ENCODE measurements around the gene WDR20. TPM values are rescaled to one million over a fixed set of nuclear protein-coding genes. Genes with fewer than 3 reads are reported as not detected.

Gene WDR20
- total and polyA plus RNA-seq, 2 of the 4 experiments (the other 2 are of a cell fraction), result 20.3 to 27.4 TPM

DNA sequence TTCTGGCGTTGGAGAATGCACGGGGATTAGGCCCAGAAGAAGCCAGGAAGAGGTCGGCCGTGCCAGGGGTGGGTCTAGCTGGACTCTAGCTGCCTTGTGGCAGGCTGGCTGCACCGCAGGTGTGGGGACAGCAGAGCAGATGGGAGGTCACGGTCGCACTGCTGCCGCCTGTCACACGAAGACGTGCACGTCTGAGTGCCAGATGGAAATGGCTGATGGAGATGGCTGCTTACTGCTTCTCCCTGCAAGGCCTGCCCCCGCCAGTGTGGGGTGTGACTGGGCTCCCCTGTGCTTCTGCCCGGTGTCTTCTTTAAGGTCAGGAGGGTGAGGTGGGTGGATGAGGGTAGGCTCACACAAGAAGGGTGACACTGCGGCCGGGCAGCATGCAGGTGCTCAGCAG lies 86.2 kb downstream of the WDR20 start:
- peaks cover 3% of the 10 kb centered on the region; the same call in 1 of the 2 replicates for H3K4me1 ChIP-seq (ENCODE audit: control insufficient read depth, insufficient read depth, low read length)
- H3K27ac ChIP-seq (ENCODE audit: insufficient read depth, low read length), result no peak overlapping the region
- no peak overlapping the region for H3K9ac ChIP-seq (ENCODE audit: low read depth, low read length)
- intact Hi-C loops (cut with micrococcal nuclease), result no loop called here
- POLR2A ChIA-PET (ENCODE audit: unreplicated experiment), result no interaction called here
- peak overlapping the region; percentile 79 for H2AK9ac ChIP-seq (replicated peaks; ENCODE audit: low read depth, low read length, poor library complexity)
- no peak overlapping the region; the same call in 1 of the 2 replicates for H2BK120ac ChIP-seq (ENCODE audit: low read depth, low read length)
- CTCF ChIA-PET, result no interaction called here
- no peak overlapping the region for H3K23ac ChIP-seq (ENCODE audit: low read depth, low read length)
- dilution Hi-C loops (cut with HindIII; ENCODE audit: low sequenced_read_pairs, unreplicated experiment), result no loop called here
- H3K27me3 ChIP-seq (ENCODE audit: control insufficient read depth, insufficient read depth, low read length), result no peaks in the 10 kb centered on the region
- H4K8ac ChIP-seq (ENCODE audit: low read depth in 2 of 2, low read length in 2 of 2), result no peak overlapping the region
- no peak overlapping the region for H4K5ac ChIP-seq (ENCODE audit: low read depth, low read length)
- H2BK20ac ChIP-seq (ENCODE audit: low read depth, low read length), result no peak overlapping the region
- no peak overlapping the region for H3K4me2 ChIP-seq (ENCODE audit: low read depth, low read length)
- no peak overlapping the region for H3K4ac ChIP-seq (ENCODE audit: low read depth, low read length)
- no peak overlapping the region for H2AFZ ChIP-seq (replicated peaks; ENCODE audit: low read length, poor library complexity)
- H3K18ac ChIP-seq (ENCODE audit: low read depth, low read length), result no peak overlapping the region
- no peak overlapping the region for H3K56ac ChIP-seq (ENCODE audit: extremely low read depth, insufficient read depth, low read length)
- no peak overlapping the region for H2BK15ac ChIP-seq (ENCODE audit: low read depth, low read length)
- BruUV-seq (replicated peaks), result no TSS peak
- no peak overlapping the region for H4K91ac ChIP-seq (ENCODE audit: insufficient read depth, low read depth, low read length)
- no peak for DNase-seq
- H2AK5ac ChIP-seq (ENCODE audit: low read depth, low read length), result no peak overlapping the region
- no peak for TF ChIP-seq CHD1 (IDR thresholded peaks at IDR 0.05; ENCODE audit: low read depth, low read length)
- TF ChIP-seq, protein P1, sequence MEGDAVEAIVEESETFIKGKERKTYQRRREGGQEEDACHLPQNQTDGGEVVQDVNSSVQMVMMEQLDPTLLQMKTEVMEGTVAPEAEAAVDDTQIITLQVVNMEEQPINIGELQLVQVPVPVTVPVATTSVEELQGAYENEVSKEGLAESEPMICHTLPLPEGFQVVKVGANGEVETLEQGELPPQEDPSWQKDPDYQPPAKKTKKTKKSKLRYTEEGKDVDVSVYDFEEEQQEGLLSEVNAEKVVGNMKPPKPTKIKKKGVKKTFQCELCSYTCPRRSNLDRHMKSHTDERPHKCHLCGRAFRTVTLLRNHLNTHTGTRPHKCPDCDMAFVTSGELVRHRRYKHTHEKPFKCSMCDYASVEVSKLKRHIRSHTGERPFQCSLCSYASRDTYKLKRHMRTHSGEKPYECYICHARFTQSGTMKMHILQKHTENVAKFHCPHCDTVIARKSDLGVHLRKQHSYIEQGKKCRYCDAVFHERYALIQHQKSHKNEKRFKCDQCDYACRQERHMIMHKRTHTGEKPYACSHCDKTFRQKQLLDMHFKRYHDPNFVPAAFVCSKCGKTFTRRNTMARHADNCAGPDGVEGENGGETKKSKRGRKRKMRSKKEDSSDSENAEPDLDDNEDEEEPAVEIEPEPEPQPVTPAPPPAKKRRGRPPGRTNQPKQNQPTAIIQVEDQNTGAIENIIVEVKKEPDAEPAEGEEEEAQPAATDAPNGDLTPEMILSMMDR (conservative IDR thresholded peaks at IDR 0.05; ENCODE audit: low read depth, low read length), result no peak
- TF ChIP-seq, protein P2, sequence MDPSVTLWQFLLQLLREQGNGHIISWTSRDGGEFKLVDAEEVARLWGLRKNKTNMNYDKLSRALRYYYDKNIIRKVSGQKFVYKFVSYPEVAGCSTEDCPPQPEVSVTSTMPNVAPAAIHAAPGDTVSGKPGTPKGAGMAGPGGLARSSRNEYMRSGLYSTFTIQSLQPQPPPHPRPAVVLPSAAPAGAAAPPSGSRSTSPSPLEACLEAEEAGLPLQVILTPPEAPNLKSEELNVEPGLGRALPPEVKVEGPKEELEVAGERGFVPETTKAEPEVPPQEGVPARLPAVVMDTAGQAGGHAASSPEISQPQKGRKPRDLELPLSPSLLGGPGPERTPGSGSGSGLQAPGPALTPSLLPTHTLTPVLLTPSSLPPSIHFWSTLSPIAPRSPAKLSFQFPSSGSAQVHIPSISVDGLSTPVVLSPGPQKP (IDR thresholded peaks at IDR 0.05; ENCODE audit: borderline replicate concordance, low read depth, low read length), result no peak
- no peak for TF ChIP-seq NFE2L2 (IDR thresholded peaks at IDR 0.05; ENCODE audit: low read depth, low read length)
- TF ChIP-seq FOS (IDR thresholded peaks at IDR 0.05; ENCODE audit: low read depth, low read length), result no peak
- peaks cover 10% of the 10 kb centered on the region for H3K36me3 ChIP-seq (ENCODE audit: control insufficient read depth, insufficient read depth, low read length)
- no peaks in the 10 kb centered on the region for H3K9me3 ChIP-seq (ENCODE audit: control insufficient read depth, insufficient read depth, low read length)
- 80% methylated on average over 1 of the region's 15 CpGs; no CpG with 5 or more reads in 1 of the 2 experiments for WGBS, 2 experiments (ENCODE audit: extremely low coverage in 2 of 2, insufficient read length in 1 of 2)
- H3K9me1 ChIP-seq (ENCODE audit: insufficient read depth, low read length), result peaks cover 15% of the 10 kb centered on the region; the same call in 1 of the 2 replicates
- in situ Hi-C loops (cut with MboI; ENCODE audit: low sequenced_read_pairs), result no loop called here
- H3K79me1 ChIP-seq (ENCODE audit: low read depth in 1 of 2, low read length in 2 of 2), result peaks cover 0 to 14% of the 10 kb centered on the region in 2 experiments; a peak in 2 of 4 replicates
- H2BK5ac ChIP-seq (ENCODE audit: low read depth, low read length, poor library complexity, severe bottlenecking), result no peak overlapping the region
- H3K14ac ChIP-seq (replicated peaks; ENCODE audit: low read depth, low read length), result no peak overlapping the region
- ATAC-seq (ENCODE audit: low read depth), result no peak
- H3K4me3 ChIP-seq (ENCODE audit: insufficient read depth, low read depth, low read length), result no peak overlapping the region
- H4K20me1 ChIP-seq (ENCODE audit: insufficient read depth, low read length), result no peaks in the 10 kb centered on the region
